ENCODE results near the gene KRTAP4-3.

The KRTAP4-3 gene

DNA sequence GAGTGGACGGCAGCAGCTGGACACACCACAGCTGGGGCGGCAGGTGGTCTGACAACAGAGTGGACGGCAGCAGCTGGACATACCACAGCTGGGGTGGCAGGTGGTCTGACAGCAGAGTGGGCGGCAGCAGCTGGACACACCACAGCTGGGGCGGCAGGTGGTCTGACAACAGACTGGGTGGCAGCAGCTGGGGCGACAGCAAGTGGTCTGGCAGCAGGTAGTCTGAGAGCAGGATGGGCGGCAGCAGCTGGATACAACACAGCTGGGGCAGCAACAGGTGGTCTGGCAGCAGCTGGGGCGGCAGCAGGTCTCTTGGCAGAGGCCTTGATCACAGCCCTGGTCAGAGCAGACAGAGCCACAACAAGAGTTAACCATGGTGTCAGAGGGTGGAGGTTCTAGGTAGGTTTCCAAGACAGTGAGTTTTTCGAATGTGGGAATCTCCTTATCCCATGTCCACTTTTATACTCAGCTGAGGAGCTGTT is 16.5 kb upstream of the KRTAP4-3 start, which contains the start of gene KRTAP4-1:
TSS of gene KRTAP4-1 (minus strand) at position 432 of the 482 bp plus-strand sequence. CDS start at position 375, 57 bp downstream.
- H3K27me3 ChIP-seq (ENCODE audit: insufficient read depth, low read length), result no peaks in the 10 kb centered on the region
- H3K27ac ChIP-seq (ENCODE audit: low read depth, low read length, poor library complexity, severe bottlenecking), result no peak within 1 kb of the TSS
- H2AFZ ChIP-seq (ENCODE audit: low read length), result no peak within 1 kb of the TSS
- H3K9me3 ChIP-seq (ENCODE audit: low read length), result no peaks in the 10 kb centered on the region
- no peaks in the 10 kb centered on the region for H4K20me1 ChIP-seq (ENCODE audit: insufficient read depth, low read length)
- H3K9ac ChIP-seq (ENCODE audit: low read length), result no peak within 1 kb of the TSS
- H3K4me1 ChIP-seq (ENCODE audit: insufficient read depth, low read length, severe bottlenecking), result no peaks in the 10 kb centered on the region
- H3K79me2 ChIP-seq (ENCODE audit: insufficient read depth, low read length), result no peaks in the 10 kb centered on the region
- H3K9me2 ChIP-seq (ENCODE audit: low read depth, low read length), result no peaks in the 10 kb centered on the region
- H3K4me3 ChIP-seq (ENCODE audit: low read depth, low read length, poor library complexity, severe bottlenecking), result no peak within 1 kb of the TSS
- no peak within 1 kb of the TSS for H3K4me2 ChIP-seq (ENCODE audit: low read length)
- TF ChIP-seq, protein P1, sequence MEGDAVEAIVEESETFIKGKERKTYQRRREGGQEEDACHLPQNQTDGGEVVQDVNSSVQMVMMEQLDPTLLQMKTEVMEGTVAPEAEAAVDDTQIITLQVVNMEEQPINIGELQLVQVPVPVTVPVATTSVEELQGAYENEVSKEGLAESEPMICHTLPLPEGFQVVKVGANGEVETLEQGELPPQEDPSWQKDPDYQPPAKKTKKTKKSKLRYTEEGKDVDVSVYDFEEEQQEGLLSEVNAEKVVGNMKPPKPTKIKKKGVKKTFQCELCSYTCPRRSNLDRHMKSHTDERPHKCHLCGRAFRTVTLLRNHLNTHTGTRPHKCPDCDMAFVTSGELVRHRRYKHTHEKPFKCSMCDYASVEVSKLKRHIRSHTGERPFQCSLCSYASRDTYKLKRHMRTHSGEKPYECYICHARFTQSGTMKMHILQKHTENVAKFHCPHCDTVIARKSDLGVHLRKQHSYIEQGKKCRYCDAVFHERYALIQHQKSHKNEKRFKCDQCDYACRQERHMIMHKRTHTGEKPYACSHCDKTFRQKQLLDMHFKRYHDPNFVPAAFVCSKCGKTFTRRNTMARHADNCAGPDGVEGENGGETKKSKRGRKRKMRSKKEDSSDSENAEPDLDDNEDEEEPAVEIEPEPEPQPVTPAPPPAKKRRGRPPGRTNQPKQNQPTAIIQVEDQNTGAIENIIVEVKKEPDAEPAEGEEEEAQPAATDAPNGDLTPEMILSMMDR (IDR thresholded peaks at IDR 0.05; ENCODE audit: low read length), result no peak
- no peak for TF ChIP-seq EZH2 (IDR thresholded peaks at IDR 0.05; ENCODE audit: borderline replicate concordance, low read length)
- no peaks in the 10 kb centered on the region for H3F3A ChIP-seq (ENCODE audit: insufficient read depth, low read length)
- H3K36me3 ChIP-seq (ENCODE audit: insufficient read depth, low read length), result no peaks in the 10 kb centered on the region

DNA sequence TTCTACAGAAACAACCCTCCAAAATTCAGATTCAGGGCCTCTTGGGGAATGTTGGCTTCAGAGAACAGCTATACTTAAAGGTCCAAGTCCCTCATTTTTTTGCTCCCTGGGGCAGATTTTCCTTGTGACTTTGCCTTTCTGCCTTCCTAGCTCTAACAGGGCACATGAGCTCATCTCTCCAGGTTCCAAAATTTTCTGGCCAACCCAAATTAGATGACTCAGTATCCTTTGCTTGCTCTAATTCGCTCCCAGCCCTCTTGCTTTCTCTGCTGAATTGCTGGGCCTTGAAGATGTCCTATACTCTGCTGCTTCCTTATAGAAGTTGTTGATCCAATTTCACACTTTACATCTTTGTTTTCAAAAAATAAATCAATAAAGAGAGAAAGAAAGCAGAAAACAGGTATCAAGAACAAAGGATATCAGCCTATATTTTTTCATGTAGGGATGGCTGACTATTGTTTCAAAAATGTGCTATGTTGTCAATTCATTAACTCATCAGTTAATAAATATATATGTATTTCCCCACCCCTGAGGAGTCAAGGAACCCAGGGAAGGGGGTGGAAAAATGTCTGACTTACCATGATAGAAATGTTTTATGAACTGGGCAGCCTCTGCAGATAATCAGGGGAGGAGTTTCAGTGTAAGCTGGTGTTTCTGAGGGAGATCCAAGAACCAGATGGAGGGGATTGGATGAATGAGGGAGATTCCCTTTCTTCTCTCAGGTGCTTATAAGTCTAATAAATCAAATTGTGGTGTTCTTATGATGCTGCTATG is 11.0 kb upstream of the KRTAP4-3 start:
- no peaks in the 10 kb centered on the region for H3K27me3 ChIP-seq (ENCODE audit: insufficient read depth, low read length)

DNA sequence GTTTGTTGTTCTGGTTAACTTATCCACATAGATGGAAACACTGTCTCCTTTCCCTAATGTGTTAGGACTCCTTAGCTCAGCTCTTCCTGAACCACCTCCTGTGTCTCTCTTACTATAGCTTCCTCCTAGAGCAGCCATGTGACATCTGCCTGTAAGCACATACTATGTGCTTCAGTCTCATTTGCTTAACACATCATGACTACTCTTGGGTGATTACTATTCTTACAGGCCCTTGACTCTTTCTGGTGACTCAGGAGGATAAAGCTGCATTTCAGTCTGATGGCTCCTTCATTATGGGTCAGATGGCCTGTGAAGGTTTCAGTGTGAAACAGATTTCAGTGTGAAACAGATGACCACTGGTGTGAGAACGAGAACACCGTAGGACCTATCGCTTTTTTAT is 10.3 kb upstream of the KRTAP4-3 start:
- Histone ChIP-seq H2AFZ (ENCODE audit: low read length) (no peak overlapping the region), H3K9me2 (ENCODE audit: low read depth, low read length) (no peaks in the 10 kb centered on the region), H3K79me2 (ENCODE audit: insufficient read depth, low read length) (no peaks in the 10 kb centered on the region), H3K4me1 (ENCODE audit: insufficient read depth, low read length, severe bottlenecking) (no peaks in the 10 kb centered on the region), H3K9me3 (ENCODE audit: low read length) (no peaks in the 10 kb centered on the region), H3K9ac (ENCODE audit: low read length) (no peak overlapping the region), H3K27ac (ENCODE audit: low read depth, low read length, poor library complexity, severe bottlenecking) (no peak overlapping the region), H3K4me3 (ENCODE audit: low read depth, low read length, poor library complexity, severe bottlenecking) (no peak overlapping the region), H3F3A (ENCODE audit: insufficient read depth, low read length) (no peaks in the 10 kb centered on the region), H4K20me1 (ENCODE audit: insufficient read depth, low read length) (no peaks in the 10 kb centered on the region), H3K4me2 (ENCODE audit: low read length) (no peak overlapping the region), H3K27me3 (ENCODE audit: insufficient read depth, low read length) (no peaks in the 10 kb centered on the region), H3K36me3 (ENCODE audit: insufficient read depth, low read length) (no peaks in the 10 kb centered on the region)
- TF ChIP-seq, protein P1 (IDR thresholded peaks at IDR 0.05; ENCODE audit: low read length), result no peak
- TF ChIP-seq EZH2 (IDR thresholded peaks at IDR 0.05; ENCODE audit: borderline replicate concordance, low read length), result no peak

More for the DNA sequence above, 11.0 kb upstream of the KRTAP4-3 start:
- no peaks in the 10 kb centered on the region for H3K9me2 ChIP-seq (ENCODE audit: low read depth, low read length)
- H3K4me3 ChIP-seq (ENCODE audit: low read depth, low read length, poor library complexity, severe bottlenecking), result no peak overlapping the region
- H3K4me2 ChIP-seq (ENCODE audit: low read length), result no peak overlapping the region
- H3K9me3 ChIP-seq (ENCODE audit: low read length), result no peaks in the 10 kb centered on the region
- H3F3A ChIP-seq (ENCODE audit: insufficient read depth, low read length), result no peaks in the 10 kb centered on the region
- TF ChIP-seq EZH2 (IDR thresholded peaks at IDR 0.05; ENCODE audit: borderline replicate concordance, low read length), result no peak
- TF ChIP-seq, protein P1 (IDR thresholded peaks at IDR 0.05; ENCODE audit: low read length), result no peak
- H3K9ac ChIP-seq (ENCODE audit: low read length), result no peak overlapping the region
- no peaks in the 10 kb centered on the region for H3K79me2 ChIP-seq (ENCODE audit: insufficient read depth, low read length)
- no peak overlapping the region for H3K27ac ChIP-seq (ENCODE audit: low read depth, low read length, poor library complexity, severe bottlenecking)
- no peaks in the 10 kb centered on the region for H3K4me1 ChIP-seq (ENCODE audit: insufficient read depth, low read length, severe bottlenecking)
- H2AFZ ChIP-seq (ENCODE audit: low read length), result no peak overlapping the region
- no peaks in the 10 kb centered on the region for H4K20me1 ChIP-seq (ENCODE audit: insufficient read depth, low read length)
- H3K36me3 ChIP-seq (ENCODE audit: insufficient read depth, low read length), result no peaks in the 10 kb centered on the region

Data from OCI-LY1 (cell line).